TTC549 (cell line): ENCODE data around the gene SNRNP48.

Experiments used
- FAIRE-seq: peaks from 2 replicates; lab custom pipeline; 2012; peaks lifted over from hg19 to GRCh38; lab: Jason Lieb, UNC

Gene SNRNP48

GRCh38 chr6:7559651-7560385 is 30.2 kb upstream of the SNRNP48 start:
- FAIRE-seq, result no peak

- FAIRE-seq, result no peak
Measured at GRCh38 chr6:7561153-7561964, 28.6 kb upstream of the SNRNP48 start.

GRCh38 chr6:7562769-7563168 is 27.2 kb upstream of the SNRNP48 start:
- no peak for FAIRE-seq

- no peak for FAIRE-seq
Measured at GRCh38 chr6:7566107-7566506, 23.9 kb upstream of the SNRNP48 start.

GRCh38 chr6:7566617-7567173 is 23.3 kb upstream of the SNRNP48 start:
- no peak for FAIRE-seq

- FAIRE-seq, result no peak
Measured at GRCh38 chr6:7568021-7568420, 22.0 kb upstream of the SNRNP48 start.

GRCh38 chr6:7569082-7569481 is 20.9 kb upstream of the SNRNP48 start:
- FAIRE-seq, result no peak

GRCh38 chr6:7572213-7572943 is 17.6 kb upstream of the SNRNP48 start:
- no peak for FAIRE-seq

GRCh38 chr6:7574500-7574899 is 15.5 kb upstream of the SNRNP48 start:
- no peak for FAIRE-seq

- FAIRE-seq, result no peak
Measured at GRCh38 chr6:7578516-7578915, 11.5 kb upstream of the SNRNP48 start.

GRCh38 chr6:7578931-7579330 is 11.1 kb upstream of the SNRNP48 start:
- FAIRE-seq, result no peak

GRCh38 chr6:7579851-7580250 is 10.1 kb upstream of the SNRNP48 start:
- FAIRE-seq, result no peak

- no peak for FAIRE-seq
Measured at GRCh38 chr6:7580537-7580926, 9.5 kb upstream of the SNRNP48 start.

GRCh38 chr6:7580927-7581618 is 8.9 kb upstream of the SNRNP48 start:
- no peak for FAIRE-seq

GRCh38 chr6:7585287-7585930 is 4.6 kb upstream of the SNRNP48 start:
- FAIRE-seq, result no peak

- no peak for FAIRE-seq
Measured at GRCh38 chr6:7587631-7588100, 2.3 kb upstream of the SNRNP48 start.

GRCh38 chr6:7588506-7588905 is 1.5 kb upstream of the SNRNP48 start:
- FAIRE-seq, result no peak

GRCh38 chr6:7589221-7589620 is 777 bp upstream of the SNRNP48 start:
- FAIRE-seq, result no peak

GRCh38 chr6:7590918-7591302 is 912 bp downstream of the SNRNP48 start:
- FAIRE-seq, result no peak

GRCh38 chr6:7591770-7592169 is 1.8 kb downstream of the SNRNP48 start:
- FAIRE-seq, result no peak

- no peak for FAIRE-seq
Measured at GRCh38 chr6:7593229-7593628, 3.2 kb downstream of the SNRNP48 start.
